ENCODE measurements around the gene PGA5. TPM values are rescaled to one million over a fixed set of nuclear protein-coding genes. Genes with fewer than 3 reads are reported as not detected.
"Not testable (repeated sequence)": the region's sequence is repeated elsewhere in the genome, so short reads cannot be mapped to it uniquely, and the experiment has no call there.

Gene PGA5
- total and polyA plus RNA-seq, 9 of the 15 experiments (the other 6 are each of a cell fraction or from before 2014, with no cell fraction given): not detected

- 0% methylated on average over 4 of the region's 10 CpGs for WGBS (ENCODE audit: insufficient coverage, low coverage, missing lambda C conversion rate)
- H3K36me3 ChIP-seq (ENCODE audit: control insufficient read depth, insufficient read depth, low read length); POLR2A ChIA-PET: not testable (repeated sequence)
Observed at GRCh38 chr11:61211327-61211952, 29.5 kb upstream of the PGA5 start.

GRCh38 chr11:61212202-61212601, 28.8 kb upstream of the PGA5 start:
- H3K79me2 ChIP-seq (ENCODE audit: control insufficient read depth, insufficient read depth, low read length); H3K9ac ChIP-seq (ENCODE audit: insufficient read depth in 1 of 2, low read depth in 2 of 2, low read length in 2 of 2); H3K4me3 ChIP-seq; H3K9me1 ChIP-seq (ENCODE audit: control insufficient read depth, insufficient read depth, low read length); H3K27ac ChIP-seq (ENCODE audit: extremely low read depth, low read depth, low read length); ATAC-seq; H2AFZ ChIP-seq (ENCODE audit: low read depth, low read length); H4K20me1 ChIP-seq (replicated peaks; ENCODE audit: control insufficient read depth, insufficient read depth, low read length); H3K9me3 ChIP-seq (replicated peaks; ENCODE audit: control insufficient read depth, insufficient read depth, low read depth, low read length); DNase-seq (ENCODE audit: extremely low read depth in 1 of 4, low spot score in 3 of 4); H3K4me1 ChIP-seq (replicated peaks in 1 of 2; ENCODE audit: control insufficient read depth in 2 of 2, insufficient read depth in 2 of 2, low read length in 2 of 2); FAIRE-seq; in situ Hi-C loops (cut with MboI); H3K4me2 ChIP-seq (ENCODE audit: insufficient read depth, low read length); CTCF ChIA-PET (ENCODE audit: low intra/inter-chr PET ratio); intact Hi-C loops (cut with micrococcal nuclease); H3K36me3 ChIP-seq (ENCODE audit: control insufficient read depth, insufficient read depth, low read length); H3K27me3 ChIP-seq (ENCODE audit: control insufficient read depth in 2 of 2, insufficient read depth in 2 of 2, low read length in 2 of 2); POLR2A ChIA-PET; BruUV-seq (replicated peaks): not testable (repeated sequence)
- WGBS (ENCODE audit: insufficient coverage, low coverage, missing lambda C conversion rate): no CpG with 5 or more reads among the region's 15 CpGs

More at GRCh38 chr11:61211327-61211952, 29.5 kb upstream of the PGA5 start:
- H3K79me2 ChIP-seq (ENCODE audit: control insufficient read depth, insufficient read depth, low read length); CTCF ChIA-PET (ENCODE audit: low intra/inter-chr PET ratio); H3K4me2 ChIP-seq (ENCODE audit: insufficient read depth, low read length); H3K4me1 ChIP-seq (replicated peaks in 1 of 2; ENCODE audit: control insufficient read depth in 2 of 2, insufficient read depth in 2 of 2, low read length in 2 of 2); H3K9ac ChIP-seq (ENCODE audit: insufficient read depth in 1 of 2, low read depth in 2 of 2, low read length in 2 of 2); H3K9me1 ChIP-seq (ENCODE audit: control insufficient read depth, insufficient read depth, low read length); in situ Hi-C loops (cut with MboI); ATAC-seq; H4K20me1 ChIP-seq (replicated peaks; ENCODE audit: control insufficient read depth, insufficient read depth, low read length); H3K9me3 ChIP-seq (replicated peaks; ENCODE audit: control insufficient read depth, insufficient read depth, low read depth, low read length); BruUV-seq (replicated peaks); FAIRE-seq; H2AFZ ChIP-seq (ENCODE audit: low read depth, low read length); H3K27ac ChIP-seq (ENCODE audit: extremely low read depth, low read depth, low read length); H3K4me3 ChIP-seq; intact Hi-C loops (cut with micrococcal nuclease); H3K27me3 ChIP-seq (ENCODE audit: control insufficient read depth in 2 of 2, insufficient read depth in 2 of 2, low read length in 2 of 2); DNase-seq (ENCODE audit: extremely low read depth in 1 of 4, low spot score in 3 of 4): not testable (repeated sequence)

- WGBS (ENCODE audit: insufficient coverage, low coverage, missing lambda C conversion rate): no CpG with 5 or more reads among the region's 3 CpGs
- intact Hi-C loops (cut with micrococcal nuclease); H3K9ac ChIP-seq (ENCODE audit: insufficient read depth in 1 of 2, low read depth in 2 of 2, low read length in 2 of 2): not testable (repeated sequence)
Observed at GRCh38 chr11:61213711-61214324, 27.2 kb upstream of the PGA5 start.

GRCh38 chr11:61218306-61218705, 22.7 kb upstream of the PGA5 start:
- H3K79me2 ChIP-seq (ENCODE audit: control insufficient read depth, insufficient read depth, low read length); H3K4me2 ChIP-seq (ENCODE audit: insufficient read depth, low read length); POLR2A ChIA-PET; in situ Hi-C loops (cut with MboI); H3K9ac ChIP-seq (ENCODE audit: insufficient read depth in 1 of 2, low read depth in 2 of 2, low read length in 2 of 2); H3K4me1 ChIP-seq (replicated peaks in 1 of 2; ENCODE audit: control insufficient read depth in 2 of 2, insufficient read depth in 2 of 2, low read length in 2 of 2); DNase-seq (ENCODE audit: extremely low read depth in 1 of 4, low spot score in 3 of 4); H3K27ac ChIP-seq (ENCODE audit: extremely low read depth, low read depth, low read length); FAIRE-seq; CTCF ChIA-PET (ENCODE audit: low intra/inter-chr PET ratio); H3K36me3 ChIP-seq (ENCODE audit: control insufficient read depth, insufficient read depth, low read length); H4K20me1 ChIP-seq (replicated peaks; ENCODE audit: control insufficient read depth, insufficient read depth, low read length); intact Hi-C loops (cut with micrococcal nuclease); H3K27me3 ChIP-seq (ENCODE audit: control insufficient read depth in 2 of 2, insufficient read depth in 2 of 2, low read length in 2 of 2); BruUV-seq (replicated peaks); H3K9me3 ChIP-seq (replicated peaks; ENCODE audit: control insufficient read depth, insufficient read depth, low read depth, low read length); ATAC-seq; H3K4me3 ChIP-seq; H2AFZ ChIP-seq (ENCODE audit: low read depth, low read length); H3K9me1 ChIP-seq (ENCODE audit: control insufficient read depth, insufficient read depth, low read length): not testable (repeated sequence)
- no CpG with 5 or more reads among the region's 4 CpGs for WGBS (ENCODE audit: insufficient coverage, low coverage, missing lambda C conversion rate)

More at GRCh38 chr11:61213711-61214324, 27.2 kb upstream of the PGA5 start:
- H3K4me3 ChIP-seq; H3K4me2 ChIP-seq (ENCODE audit: insufficient read depth, low read length); H3K36me3 ChIP-seq (ENCODE audit: control insufficient read depth, insufficient read depth, low read length); H2AFZ ChIP-seq (ENCODE audit: low read depth, low read length); H3K9me1 ChIP-seq (ENCODE audit: control insufficient read depth, insufficient read depth, low read length); H3K9me3 ChIP-seq (replicated peaks; ENCODE audit: control insufficient read depth, insufficient read depth, low read depth, low read length); H3K27me3 ChIP-seq (ENCODE audit: control insufficient read depth in 2 of 2, insufficient read depth in 2 of 2, low read length in 2 of 2); H4K20me1 ChIP-seq (replicated peaks; ENCODE audit: control insufficient read depth, insufficient read depth, low read length); H3K4me1 ChIP-seq (replicated peaks in 1 of 2; ENCODE audit: control insufficient read depth in 2 of 2, insufficient read depth in 2 of 2, low read length in 2 of 2); DNase-seq (ENCODE audit: extremely low read depth in 1 of 4, low spot score in 3 of 4); in situ Hi-C loops (cut with MboI); BruUV-seq (replicated peaks); POLR2A ChIA-PET; H3K79me2 ChIP-seq (ENCODE audit: control insufficient read depth, insufficient read depth, low read length); FAIRE-seq; ATAC-seq; H3K27ac ChIP-seq (ENCODE audit: extremely low read depth, low read depth, low read length); CTCF ChIA-PET (ENCODE audit: low intra/inter-chr PET ratio): not testable (repeated sequence)

Measured in K562 (cell line).